ENCODE results near the gene CCL4.

DNA sequence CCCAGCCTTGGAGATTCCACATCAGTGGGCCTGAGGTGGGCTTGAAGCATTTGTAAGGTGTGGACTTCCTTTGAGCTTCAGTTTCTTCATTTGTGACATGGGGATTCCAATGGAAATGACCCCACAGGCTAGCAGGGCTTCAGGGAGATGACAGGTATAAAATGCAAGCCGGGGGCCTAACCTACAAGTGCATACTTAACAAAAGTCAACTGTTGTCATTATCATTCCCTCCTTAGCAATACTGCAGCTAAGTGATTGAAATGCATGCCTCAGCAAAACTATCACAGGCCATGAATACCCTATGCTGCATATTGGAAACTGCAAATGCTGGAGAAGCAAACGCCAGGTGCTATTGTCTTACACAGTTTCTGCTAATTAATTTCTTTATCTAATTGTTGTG is 19.8 kb downstream of the CCL4 start:
- TF ChIP-seq EP300 (IDR thresholded peaks at IDR 0.05) (no peak), POLR2A (IDR thresholded peaks at IDR 0.05) (no peak)
- TF ChIP-seq, protein P1, sequence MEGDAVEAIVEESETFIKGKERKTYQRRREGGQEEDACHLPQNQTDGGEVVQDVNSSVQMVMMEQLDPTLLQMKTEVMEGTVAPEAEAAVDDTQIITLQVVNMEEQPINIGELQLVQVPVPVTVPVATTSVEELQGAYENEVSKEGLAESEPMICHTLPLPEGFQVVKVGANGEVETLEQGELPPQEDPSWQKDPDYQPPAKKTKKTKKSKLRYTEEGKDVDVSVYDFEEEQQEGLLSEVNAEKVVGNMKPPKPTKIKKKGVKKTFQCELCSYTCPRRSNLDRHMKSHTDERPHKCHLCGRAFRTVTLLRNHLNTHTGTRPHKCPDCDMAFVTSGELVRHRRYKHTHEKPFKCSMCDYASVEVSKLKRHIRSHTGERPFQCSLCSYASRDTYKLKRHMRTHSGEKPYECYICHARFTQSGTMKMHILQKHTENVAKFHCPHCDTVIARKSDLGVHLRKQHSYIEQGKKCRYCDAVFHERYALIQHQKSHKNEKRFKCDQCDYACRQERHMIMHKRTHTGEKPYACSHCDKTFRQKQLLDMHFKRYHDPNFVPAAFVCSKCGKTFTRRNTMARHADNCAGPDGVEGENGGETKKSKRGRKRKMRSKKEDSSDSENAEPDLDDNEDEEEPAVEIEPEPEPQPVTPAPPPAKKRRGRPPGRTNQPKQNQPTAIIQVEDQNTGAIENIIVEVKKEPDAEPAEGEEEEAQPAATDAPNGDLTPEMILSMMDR (IDR thresholded peaks at IDR 0.05), result no peak

Measured in suprapubic skin (tissue), 3 donors.